HL-60 (cell line): ENCODE measurements around the gene DYNC1I1.

Experiments
- DNase-seq, 2 experiments: peaks; one replicate each; pipeline ENCODE4 v3.0.0-alpha.2; 2010 to 2020; ENCODE audit warnings: low read depth in 1 of 2, low spot score in 1 of 2
- H3K27ac ChIP-seq: fragments of 250-450 bp; sonication (Bioruptor Pico); replicated peaks from 2 replicates; pipeline ENCODE4 v1.5.1; 2020; ENCODE audit warnings: mild to moderate bottlenecking, moderate library complexity
- H3K27me3 ChIP-seq: fragments of 250-450 bp; sonication (Bioruptor Pico); 2 replicates; pipeline ENCODE4 v1.5.1; 2021; ENCODE audit warnings: mild to moderate bottlenecking, moderate library complexity; ENCODE audit not compliant: insufficient read depth, poor library complexity, severe bottlenecking
- H3K4me3 ChIP-seq: replicated peaks from 2 replicates; pipeline ENCODE4 v1.5.1; 2011; ENCODE audit warnings: mild to moderate bottlenecking, control low read depth, low read length; ENCODE audit not compliant: insufficient read depth
- CTCF ChIP-seq: IDR thresholded peaks from one replicate; pipeline ENCODE4 v1.5.1; 2011; ENCODE audit warnings: low read length, control low read depth, inconsistent platforms; ENCODE audit not compliant: insufficient read depth
- GABPA ChIP-seq: IDR thresholded peaks from 2 replicates; pipeline ENCODE4 v1.6.1; 2012; ENCODE audit warnings: low read depth
- POLR2AphosphoS5 ChIP-seq: IDR thresholded peaks from 2 replicates; pipeline ENCODE4 v1.6.1; 2012; ENCODE audit warnings: low read depth
- REST ChIP-seq: IDR thresholded peaks from 2 replicates; pipeline ENCODE4 v1.6.1; 2012; ENCODE audit warnings: low read depth; ENCODE audit not compliant: insufficient replicate concordance
- SPI1 ChIP-seq: IDR thresholded peaks from 2 replicates; pipeline ENCODE4 v1.6.1; 2012; ENCODE audit warnings: low read depth, mild to moderate bottlenecking, borderline replicate concordance

Gene DYNC1I1

GRCh38 chr7:96131525-96131924 lies 359.2 kb downstream of the DYNC1I1 start:
- TF ChIP-seq REST (no peak), GABPA (no peak), SPI1 (no peak), CTCF (no peak), POLR2AphosphoS5 (no peak)
- Histone ChIP-seq H3K27ac (no peak overlapping the region), H3K4me3 (no peak overlapping the region), H3K27me3 (no peaks in the 10 kb centered on the region)
- no peak for DNase-seq

- no peak for DNase-seq
- Histone ChIP-seq H3K27ac (no peak overlapping the region), H3K4me3 (no peak overlapping the region), H3K27me3 (no peaks in the 10 kb centered on the region)
- TF ChIP-seq REST, result no peak
- TF ChIP-seq POLR2AphosphoS5, result no peak
- no peak for TF ChIP-seq GABPA
- no peak for TF ChIP-seq CTCF
These were observed 362.9 kb downstream of the DYNC1I1 start for GRCh38 chr7:96135241-96135640.

GRCh38 chr7:96136600-96137239 lies 364.4 kb downstream of the DYNC1I1 start:
- H3K4me3 ChIP-seq, result no peak overlapping the region
- no peak for DNase-seq
- H3K27me3 ChIP-seq, result no peaks in the 10 kb centered on the region
- no peak overlapping the region for H3K27ac ChIP-seq
- TF ChIP-seq REST (no peak), SPI1 (no peak), CTCF (no peak), GABPA (no peak), POLR2AphosphoS5 (no peak)
